ENCODE results near the gene NBAS.
"Not testable (repeated sequence)": the region's sequence is repeated elsewhere in the genome, so short reads cannot be mapped to it uniquely, and the experiment has no call there.

Gene NBAS

GRCh38 chr2:15557887-15558311 is 3.2 kb downstream of the NBAS start:
- no peak for DNase-seq

DNA sequence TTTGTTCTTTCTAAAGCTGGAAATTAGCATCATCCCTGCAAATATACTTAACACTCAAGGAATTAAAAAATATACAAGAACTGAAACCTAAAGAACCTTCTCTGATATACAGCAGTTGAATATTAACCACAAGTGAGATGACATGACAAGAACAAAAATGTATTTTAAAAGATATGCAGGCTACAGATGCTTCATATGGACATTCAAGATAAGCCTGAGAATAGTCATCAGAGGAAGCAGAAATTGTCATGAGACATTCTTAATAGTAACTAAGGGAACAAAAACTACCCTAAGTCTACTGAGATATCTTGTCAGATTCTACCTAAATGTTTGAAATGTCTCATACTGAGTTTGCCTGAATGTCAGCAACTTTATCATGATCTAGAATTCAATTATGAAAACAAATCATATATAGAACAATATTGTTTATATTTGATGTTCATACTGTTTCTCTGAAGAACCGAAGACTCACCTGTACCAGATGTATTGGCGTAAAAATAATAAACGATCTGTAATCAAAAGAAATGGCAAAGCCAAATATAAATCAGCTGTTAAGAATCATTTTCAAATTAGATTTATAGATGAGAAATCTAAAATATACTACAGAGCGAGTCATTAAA is 4.7 kb downstream of the NBAS start:
- DNase-seq, result no peak

DNA sequence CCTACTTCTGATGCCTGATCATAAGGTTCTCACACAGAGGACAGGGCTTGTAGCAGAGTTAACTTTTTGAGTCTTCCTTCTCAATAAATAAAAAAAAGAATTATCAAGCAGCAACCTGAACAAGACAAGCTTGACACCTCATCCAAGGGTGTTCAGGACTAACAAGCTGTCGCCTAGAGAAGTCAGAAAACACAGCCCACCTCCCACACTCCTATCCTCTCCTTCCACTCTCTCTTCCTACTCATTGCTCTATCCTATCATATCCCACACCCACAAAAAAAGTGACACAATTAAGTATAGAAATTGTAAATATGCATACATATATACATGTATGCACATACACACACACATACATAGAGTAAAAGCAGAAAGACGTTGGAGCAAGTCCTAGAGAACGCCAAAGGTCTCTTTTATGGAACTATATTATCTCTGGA is 5.4 kb downstream of the NBAS start:
- no peak for DNase-seq

- DNase-seq, result no peak
Observed at GRCh38 chr2:15554525-15555218, 6.5 kb downstream of the NBAS start.

DNA sequence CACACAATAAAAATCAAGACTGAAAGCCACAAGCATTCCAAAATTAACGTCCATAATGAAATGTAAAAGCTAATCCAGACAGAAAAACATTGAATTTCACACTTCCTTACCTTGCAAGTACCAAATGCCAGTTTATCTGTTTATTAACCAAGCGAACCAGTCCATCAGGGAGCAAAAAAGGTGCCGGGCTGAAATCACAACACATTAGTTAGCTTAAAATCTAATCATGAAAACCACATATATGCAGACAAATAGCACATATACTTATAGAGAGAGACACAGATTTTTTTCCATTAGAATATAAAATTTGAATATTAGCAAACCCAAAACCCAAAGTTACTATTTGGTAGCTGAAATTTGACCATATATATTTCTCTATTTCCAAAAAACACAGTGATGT is 7.2 kb downstream of the NBAS start:
- no peak for DNase-seq

- DNase-seq, result no peak
Observed at GRCh38 chr2:15553519-15553918, 7.6 kb downstream of the NBAS start.

DNA sequence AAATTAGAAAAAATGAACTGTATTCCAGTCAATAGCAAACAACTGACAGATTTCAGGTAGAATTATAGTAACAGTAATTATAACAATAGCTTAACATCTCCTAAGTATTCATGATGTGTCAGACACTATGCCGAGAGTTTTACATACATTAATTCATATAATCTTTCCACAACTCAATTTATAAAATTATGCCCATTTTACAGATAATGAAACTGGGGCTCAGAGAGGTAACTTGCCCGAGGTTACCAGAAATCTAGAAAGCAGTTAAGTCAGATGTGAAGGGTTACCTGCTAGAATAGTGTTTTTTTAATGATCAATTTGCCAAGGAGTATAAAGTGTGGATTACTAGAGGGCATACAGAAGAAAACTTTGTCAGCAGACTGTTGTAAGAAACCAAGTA is 12.2 kb downstream of the NBAS start:
- no peak for DNase-seq

GRCh38 chr2:15547115-15547876 is 13.8 kb downstream of the NBAS start:
- DNase-seq, result no peak

GRCh38 chr2:15546297-15547098 is 14.6 kb downstream of the NBAS start:
- DNase-seq, result no peak

- DNase-seq, result no peak
Observed at GRCh38 chr2:15544227-15544626, 16.9 kb downstream of the NBAS start.

GRCh38 chr2:15543541-15543940 is 17.6 kb downstream of the NBAS start:
- DNase-seq, result no peak

DNA sequence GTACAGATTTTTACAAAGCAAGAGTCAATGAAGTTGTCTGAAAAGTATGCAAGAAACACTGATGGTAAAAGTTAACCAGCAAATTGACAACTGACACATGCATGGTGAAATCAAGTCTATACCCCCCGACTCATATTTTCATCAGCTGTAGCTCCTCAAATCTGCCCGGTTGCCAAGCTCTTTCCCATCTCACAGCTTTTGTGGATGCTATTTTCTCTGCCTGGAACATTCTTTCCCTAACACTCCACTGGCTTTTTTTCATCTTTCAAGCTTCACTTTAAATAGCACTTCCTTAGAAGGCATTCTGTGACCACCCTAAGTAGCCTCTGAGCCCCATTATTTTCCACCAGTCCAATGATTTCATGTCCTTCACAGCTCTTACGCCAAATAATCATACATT is 18.1 kb downstream of the NBAS start:
- no peak for DNase-seq

- not testable (repeated sequence) for DNase-seq
Observed at GRCh38 chr2:15542269-15542668, 18.9 kb downstream of the NBAS start.

GRCh38 chr2:15540523-15540922 is 20.6 kb downstream of the NBAS start:
- not testable (repeated sequence) for DNase-seq

GRCh38 chr2:15539999-15540398 is 21.1 kb downstream of the NBAS start:
- no peak for DNase-seq

DNA sequence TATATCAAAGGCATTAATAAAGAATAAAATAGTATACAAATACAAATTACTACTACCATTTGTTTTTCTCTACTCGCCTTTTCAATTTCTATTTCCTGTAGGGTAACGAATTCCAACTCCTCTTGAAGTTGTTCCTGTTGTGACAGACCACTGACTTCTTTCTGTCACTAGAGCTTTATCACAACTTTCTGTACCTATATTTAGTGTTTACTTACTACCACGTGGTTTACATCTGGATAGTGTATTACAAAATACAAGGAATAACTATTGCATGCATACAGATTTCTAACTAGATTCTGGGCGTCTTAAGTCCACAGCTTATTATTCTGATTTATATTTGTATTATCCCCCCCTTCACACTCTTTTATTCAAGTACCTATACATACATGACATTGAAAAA is 22.3 kb downstream of the NBAS start:
- DNase-seq, result no peak

- no peak for DNase-seq
Observed at GRCh38 chr2:15533860-15534480, 27.2 kb downstream of the NBAS start.

- no peak for DNase-seq
Observed at GRCh38 chr2:15532996-15533395, 28.1 kb downstream of the NBAS start.

DNA sequence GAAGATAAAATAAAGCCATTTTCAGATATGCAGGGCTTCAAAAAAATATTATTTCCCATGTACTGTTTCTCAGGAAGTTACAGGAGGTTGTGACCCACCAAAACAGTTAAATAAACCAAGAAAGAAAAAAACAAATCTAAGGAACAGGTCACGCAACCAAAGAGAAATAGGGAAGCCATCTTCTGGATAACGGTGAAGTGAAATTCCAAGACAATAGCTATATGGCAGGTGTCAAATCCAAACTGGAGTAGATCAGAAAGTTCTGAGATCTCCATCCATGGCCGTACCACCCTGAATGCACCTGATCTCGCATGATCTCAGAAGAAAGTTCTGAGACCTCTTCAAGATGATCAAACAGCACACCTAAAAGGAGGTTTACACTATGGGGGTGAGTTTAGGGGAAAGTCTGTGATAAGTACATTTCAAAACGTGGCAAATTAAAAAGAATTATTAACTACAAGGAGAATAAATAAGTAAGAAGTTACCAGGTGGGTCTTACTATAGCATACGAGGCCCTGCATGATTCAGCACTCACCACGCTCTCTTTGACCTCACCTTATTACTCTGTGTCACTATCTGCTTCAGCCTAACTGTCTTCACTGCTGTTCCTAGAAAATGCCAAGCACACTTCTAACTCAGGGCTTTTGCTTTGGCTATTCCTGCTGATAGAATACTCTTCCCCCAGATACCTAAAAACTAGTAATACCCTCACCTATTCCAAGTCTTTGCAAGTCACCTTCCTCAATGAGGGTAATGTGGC is 29.9 kb downstream of the NBAS start:
- no peak for DNase-seq

- DNase-seq, result no peak
Observed at GRCh38 chr2:15527074-15527739, 33.9 kb downstream of the NBAS start.

DNA sequence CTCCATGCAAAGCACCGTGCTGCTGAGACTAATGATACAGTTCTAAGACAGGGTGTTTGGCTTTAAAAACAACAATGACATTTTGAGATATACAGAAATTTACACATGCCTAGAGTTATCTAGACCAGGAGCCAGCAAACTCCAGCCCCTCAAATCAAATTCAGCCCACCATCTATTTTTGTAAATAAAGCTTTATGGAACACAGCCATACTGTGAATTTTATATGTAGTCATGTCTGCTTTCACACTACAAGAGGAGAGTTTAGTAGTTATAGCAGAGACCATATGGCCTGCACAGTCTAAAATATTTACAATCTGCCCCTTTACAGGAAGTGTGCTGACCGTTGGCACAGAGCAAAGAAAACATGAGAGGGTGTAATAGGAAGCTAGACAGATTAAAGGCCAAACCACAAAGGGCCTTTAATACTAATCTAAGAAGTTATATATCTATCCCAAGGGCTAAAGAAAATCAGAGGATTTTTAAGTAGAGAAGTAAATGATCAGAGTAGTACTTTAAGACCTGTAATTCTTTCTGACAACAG is 39.4 kb downstream of the NBAS start:
- DNase-seq, result no peak
